EH (cell line): Measurements from ENCODE around the gene SCAPER.
A peak's percentile ranks its signal among the peaks of the same experiment; 100 is the strongest.

Experiments used
- DNase-seq: peaks from one replicate; pipeline ENCODE4 v3.0.0-alpha.2; 2015; ENCODE audit warnings: low read depth

SCAPER gene

DNA sequence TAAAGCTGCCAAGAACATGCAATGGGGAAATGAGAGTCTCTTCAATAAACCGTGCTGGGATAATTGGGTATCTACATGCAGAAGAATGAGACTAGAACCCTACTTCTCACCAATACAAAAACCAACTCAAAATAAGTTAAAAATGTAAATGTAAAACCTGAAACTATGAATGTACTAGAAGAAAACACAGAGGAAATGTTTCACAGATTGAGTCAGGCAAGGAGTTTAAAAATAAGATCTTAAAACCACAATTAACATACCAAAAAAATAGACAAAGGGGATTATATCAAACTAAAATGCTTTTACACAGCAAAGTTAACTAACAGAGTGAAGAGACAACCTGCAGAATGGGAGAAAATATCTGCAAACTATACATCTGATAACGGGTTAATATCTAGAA lies 478.2 kb downstream of the SCAPER start:
- DNase-seq, result peak; percentile 25

DNA sequence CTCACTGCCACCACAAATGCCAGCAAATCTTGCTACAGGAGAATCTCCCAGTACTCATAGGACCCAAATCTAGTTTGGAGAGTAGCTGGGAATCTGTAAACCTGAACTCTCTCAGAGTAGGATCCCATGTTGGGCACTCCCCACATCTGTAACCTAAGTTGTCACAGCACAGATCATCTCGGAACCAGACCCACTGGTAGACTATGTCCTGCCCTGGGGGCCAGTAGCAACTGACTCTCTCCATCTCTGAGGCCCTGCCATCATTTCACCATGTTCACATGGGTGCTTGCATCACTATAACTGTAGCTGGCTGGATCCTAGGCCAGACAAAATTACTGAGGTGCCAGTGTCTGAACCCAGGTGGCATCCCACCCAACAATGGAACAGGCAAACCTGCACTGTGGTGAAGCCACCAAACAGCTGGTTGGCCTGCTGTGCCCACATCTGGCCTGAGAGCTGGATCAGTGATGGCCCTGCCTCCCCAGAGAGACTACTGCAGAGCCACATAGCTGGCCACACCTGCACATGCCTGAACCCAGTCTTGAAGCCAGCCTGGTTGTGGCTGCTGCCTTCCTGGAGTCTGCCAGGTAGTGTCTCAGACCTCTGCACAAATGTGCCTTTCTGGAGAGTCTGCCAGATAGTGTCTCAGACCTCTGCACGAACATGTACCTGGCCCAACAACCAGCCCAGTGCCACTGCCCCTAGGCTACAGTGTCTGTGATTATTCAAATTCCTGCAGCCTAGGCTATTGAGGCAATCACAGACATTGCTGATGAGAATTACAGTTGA lies 486.6 kb downstream of the SCAPER start:
- DNase-seq, result no peak

DNA sequence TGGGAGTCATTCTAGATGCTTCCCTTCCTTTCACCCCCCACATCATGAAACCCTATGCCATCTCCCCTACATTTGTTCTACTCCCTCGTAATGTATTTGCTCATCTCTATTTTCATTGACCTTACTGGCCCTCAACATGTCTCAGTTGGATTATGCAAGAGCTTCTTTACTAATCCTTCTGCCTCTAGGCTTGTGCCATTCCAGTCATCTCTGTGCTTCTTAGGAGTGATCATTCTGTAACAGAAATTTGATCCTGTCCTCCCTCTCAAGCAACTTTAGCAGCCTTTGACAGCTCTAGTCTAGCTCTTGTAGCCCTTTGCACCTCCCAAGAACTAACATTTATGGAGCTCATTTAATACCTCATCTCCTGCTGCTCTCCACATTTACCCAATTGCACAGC lies 503.9 kb downstream of the SCAPER start:
- peak; percentile 66 for DNase-seq

DNA sequence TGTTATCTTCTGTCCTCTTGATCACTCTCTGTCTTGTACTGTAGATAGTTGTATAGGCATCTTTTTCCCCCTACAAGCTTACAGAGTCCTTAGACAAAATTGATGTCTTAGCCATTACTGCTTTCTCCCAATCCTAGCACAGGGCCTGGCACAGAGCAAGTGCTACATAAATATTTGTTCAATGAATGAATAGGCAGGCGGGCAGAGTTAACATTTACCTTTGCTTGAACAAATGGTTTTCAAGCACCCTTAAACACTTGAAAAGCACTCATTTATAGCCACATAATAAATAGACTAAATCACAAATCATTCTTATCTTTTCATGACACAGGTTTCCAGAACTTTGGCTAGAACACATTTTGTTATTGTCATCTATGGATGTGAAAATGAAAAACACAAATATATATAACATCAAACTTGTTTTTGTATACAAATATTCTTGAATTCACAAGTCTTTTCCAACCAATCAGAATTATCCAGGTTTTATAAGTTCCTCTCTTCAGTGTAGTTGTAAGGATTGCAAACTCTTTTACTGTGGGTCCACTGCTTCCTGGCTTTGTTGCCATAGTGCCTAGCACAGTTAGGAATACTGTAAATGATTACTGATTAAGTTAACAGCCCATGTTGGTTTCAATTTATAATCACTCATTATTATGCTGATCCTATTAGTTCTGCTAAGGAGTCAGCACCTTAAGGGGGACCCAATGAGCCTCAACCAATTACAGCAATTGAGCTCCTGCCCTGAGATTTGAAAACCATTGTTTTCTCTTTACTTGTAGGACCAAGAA lies 506.6 kb downstream of the SCAPER start:
- no peak for DNase-seq

DNA sequence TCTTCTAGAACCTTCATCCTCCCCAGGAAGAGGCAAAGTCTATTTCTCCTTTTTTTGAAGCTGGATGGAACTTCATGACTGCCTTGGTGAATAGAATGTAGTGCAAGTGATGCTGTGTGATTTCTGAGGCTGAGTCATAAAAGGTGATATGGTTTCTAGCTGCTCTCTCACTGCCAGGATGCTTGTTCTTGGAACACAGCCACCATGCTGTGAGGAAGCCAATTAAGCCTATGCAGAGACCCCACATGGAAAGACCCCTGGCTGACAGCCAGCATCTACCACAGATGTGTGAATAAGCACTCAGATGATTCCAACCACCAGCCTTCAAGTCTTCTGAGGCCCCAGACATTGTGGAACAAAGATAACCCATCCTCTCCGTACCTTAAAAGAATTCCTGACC lies 511.5 kb downstream of the SCAPER start:
- no peak for DNase-seq

DNA sequence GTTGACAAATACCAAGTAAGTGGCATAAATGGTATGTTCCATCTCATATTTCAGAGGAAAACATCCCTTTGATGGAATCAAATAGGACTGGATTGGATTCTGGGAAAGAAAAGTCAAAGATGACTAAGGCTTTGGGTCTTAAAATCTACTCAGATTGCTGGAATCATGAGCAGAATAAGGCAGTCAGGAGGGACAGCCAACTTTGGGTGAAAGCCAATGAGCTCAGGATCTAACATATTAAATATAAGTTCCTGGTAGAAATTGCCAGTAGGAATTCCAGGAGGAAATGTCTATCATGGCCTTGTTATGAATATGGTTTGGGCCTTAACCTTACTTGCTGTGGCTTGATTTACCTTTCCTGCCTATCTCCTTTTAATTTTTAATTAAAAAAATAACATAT lies 513.3 kb downstream of the SCAPER start:
- DNase-seq, result peak; percentile 42

DNA sequence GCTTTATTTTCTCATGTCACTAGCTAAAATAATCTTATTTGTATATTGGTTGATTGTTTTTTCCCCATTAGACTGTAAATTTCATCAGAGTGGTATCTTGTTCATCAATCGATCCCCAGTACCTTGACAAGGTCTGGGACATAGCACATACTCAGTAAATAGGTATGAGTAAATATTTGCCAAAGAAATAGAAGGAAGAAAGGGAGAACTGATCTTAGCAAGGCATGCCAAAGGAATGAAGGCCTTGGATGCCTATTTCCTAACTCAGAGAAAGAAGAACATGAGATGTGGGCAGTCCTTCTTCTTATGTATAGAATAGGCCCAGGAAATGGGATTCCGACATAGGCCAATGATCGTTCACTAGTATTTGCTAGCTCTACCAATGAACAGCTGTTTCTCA lies 513.8 kb downstream of the SCAPER start:
- no peak for DNase-seq

DNA sequence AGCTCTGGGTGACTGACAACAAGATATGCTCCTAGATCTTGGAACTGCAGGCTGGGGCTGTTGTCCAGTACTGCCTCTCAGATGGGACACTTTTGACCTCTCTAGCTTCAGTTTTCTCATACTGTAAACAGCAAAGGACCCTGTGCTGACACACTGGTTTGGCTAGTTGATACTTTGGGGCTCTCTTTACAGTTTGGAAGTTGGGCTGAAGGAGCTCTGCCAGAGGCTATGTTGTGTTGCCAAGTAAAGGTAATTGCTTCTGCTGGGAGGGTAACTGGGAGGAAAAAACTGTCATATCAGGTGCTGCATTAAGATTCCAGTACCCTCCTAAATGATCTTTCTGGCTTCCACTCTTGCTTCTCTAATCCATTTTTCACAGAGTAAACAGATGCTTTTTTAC lies 514.6 kb downstream of the SCAPER start:
- DNase-seq, result no peak

DNA sequence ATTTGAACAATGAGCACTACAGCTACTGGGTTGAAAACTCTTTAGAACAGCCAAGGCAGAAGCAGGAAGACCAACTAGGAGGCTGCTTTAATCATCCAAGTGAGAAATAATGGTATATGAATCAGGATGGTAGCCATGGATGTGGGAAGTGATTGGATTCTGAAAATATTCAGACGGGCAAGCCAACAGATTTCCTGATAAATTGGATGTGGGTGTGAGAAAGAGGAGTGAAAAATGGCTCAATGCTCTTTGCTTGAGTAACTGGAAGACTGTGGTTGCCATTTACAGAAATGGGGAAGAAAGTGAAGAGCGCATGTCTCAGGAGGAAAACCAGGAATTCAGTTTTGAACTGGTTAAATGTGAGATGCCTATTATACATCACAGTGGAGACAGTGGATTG lies 518.2 kb downstream of the SCAPER start:
- DNase-seq, result no peak

DNA sequence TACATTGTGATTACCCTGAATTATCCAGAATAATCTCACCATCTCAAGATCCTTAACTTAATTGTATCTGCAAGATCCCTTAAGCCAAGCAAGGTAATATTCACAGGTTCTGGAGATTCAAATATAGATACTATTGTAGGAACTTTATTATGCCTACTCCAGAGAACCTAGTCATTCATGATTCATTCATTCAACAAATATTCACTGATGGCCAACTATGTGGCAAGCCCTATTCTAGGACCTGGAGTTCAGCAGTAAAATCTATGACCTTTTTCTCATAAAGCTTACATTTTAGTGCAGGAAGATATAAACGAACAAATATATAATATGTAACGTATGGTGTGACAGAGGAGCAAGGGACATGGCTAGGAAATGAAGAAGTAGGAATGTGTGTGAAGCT lies 519.0 kb downstream of the SCAPER start:
- peak; percentile 36 for DNase-seq

DNA sequence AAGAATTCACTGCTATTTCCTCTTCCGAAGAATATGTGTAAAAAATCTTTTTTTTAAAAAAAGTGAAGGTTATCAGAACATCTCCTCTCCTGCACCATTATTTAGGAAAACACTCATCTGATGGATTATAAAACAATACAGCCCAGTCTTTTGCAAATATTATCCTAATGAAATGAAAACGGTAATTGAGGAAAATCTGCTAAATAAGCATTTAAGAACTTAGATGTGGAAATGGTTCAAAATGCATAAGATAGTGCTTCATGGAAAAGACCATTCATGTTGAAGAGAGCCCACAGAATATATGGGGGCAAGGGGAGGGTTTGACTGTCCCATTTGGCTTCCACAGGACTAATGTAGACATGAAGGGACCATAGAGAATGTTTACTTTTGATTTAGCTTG lies 520.7 kb downstream of the SCAPER start:
- DNase-seq, result no peak

DNA sequence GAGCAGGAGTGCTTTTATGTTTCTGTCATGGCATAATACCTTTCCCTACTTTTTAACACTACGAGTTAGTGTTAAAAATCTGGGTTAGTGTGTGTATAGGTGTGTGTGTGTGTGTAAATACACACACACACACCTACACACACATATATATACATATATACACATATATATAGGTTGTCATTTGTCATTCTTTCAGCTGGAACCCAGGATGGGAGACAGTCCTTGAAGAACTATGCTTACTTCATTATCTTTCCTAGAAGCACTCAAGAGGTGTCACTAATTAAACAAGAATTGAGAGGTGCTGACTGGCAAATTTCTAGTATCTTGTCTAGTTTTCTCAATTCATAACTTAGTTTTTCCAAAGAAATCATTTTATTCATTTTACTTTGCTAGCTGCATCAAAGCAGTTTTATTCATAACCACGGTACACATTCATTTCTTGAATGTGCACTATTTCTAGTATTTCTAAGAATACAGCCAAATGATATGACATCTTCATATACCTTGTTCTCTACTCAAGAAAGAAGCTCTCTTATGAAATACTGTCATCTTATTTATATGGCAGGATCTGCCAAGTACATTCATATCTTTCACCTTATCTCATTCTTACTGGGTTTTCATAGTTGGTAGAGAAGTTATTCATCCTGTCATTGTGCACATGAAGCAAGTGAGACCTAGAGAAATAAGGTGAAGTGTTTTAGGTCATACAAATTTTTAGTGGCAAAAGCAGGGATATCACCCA lies 522.0 kb downstream of the SCAPER start:
- no peak for DNase-seq

DNA sequence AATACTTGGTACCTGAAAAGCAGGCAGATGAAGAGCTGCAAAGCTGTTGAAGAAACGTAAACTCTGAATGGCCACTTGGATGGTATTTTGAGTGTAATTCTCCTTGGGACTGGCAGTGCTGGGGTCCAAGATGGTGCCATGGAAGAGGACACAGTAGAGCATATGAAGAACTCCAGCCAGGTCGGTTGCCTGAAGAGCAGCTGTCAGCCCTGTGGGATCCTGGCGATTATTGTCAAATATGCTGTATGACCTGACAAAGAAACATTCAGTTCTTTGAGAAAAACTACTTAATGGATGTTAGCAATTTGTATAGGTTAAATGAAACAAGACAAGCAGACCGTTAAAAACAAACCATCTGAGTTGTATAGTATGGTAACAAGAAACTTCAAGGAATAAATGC lies 523.8 kb downstream of the SCAPER start:
- DNase-seq, result no peak

DNA sequence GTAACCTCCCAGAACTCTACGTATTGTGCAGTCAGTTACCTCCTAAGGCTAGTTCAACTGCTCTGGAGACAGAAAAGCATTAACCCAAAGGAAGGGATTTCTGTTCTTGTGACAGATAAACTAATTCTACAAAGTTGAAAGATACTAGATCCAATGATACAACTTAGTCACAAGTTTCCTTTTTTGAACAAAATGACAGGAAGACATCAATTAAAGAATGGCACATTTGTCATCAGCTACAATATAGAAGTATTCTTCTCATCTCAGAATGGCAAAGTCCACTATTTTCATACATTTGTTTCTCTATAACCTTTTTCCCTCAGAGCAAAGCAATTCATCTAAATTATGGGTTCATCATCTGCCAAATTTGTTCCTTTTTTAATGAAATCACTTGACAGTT lies 524.9 kb downstream of the SCAPER start:
- peak; percentile 20 for DNase-seq

DNA sequence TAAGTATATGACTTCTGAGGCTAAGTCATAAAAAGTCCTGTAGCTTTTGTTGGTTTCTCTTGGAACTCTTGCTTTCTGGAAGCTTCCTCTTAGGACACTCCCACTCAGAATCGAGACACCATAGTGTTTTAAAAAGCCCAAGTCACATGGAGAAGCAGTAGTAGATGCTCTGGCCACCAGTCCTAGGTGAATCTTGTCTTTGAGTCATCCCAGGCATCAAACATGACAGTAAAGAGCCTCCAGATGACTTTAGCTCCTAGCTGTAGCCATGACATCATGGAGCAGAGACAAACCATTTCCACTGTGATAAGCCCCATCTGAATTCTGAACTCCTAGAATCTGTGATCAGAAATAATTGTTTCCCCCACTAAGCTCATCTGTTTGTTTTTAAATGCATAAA lies 526.4 kb downstream of the SCAPER start:
- DNase-seq, result no peak

DNA sequence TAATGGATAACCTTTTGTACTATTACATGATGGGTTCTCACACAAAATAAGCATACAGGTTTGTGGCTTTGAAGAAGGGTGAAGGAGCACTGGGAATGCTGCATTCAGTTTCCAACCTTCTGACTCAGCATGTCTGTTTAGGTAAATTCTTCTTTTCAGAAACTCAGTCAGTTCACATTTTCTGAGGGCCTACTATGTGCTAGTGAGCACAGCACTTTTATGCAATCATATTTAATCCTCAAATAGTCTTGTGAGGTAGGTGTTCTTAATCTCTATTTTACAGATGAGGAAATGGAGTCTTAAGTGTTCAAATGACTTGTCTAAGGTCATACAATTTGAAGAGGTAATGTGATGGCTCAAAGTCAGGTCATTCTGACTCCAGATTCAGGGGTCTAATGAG lies 527.4 kb downstream of the SCAPER start:
- no peak for DNase-seq

DNA sequence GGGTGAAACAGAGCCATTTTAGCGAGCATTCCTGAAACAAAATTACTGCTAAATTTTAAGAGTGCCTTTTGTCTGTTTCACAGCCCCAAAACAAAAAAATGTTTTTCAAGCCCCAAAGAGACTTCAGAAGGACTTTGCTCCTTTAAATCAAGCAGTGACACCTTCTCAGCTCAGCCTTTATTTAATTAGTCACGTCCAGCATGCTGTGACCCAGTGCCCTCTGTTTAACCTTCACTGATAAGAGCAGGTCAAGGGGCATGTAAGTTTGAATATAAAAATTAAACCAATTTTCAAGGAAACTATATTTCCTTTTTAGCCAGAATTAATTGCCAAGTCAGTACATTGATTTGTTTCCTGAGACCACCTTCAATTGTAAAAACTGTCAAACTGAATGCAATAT lies 527.9 kb downstream of the SCAPER start:
- DNase-seq, result no peak

DNA sequence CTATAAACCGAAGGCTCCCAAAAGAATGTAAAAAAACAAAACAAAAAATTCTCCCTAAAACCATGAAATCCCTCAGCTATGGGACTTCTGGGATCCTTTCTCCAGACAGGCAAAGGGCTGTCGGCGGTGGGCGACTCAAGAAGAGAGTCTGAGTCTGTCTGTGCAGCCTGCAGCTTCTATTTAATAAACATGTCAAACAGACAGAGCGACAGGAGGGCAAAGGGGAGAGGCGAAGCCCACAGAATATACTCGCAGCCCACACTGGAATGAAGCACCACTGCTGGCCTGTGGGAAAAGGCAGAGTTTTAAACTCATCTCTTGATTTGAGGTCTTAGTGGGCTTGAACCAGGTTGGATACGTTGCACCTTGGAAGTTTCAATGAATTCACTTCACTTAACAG lies 528.3 kb downstream of the SCAPER start:
- no peak for DNase-seq

DNA sequence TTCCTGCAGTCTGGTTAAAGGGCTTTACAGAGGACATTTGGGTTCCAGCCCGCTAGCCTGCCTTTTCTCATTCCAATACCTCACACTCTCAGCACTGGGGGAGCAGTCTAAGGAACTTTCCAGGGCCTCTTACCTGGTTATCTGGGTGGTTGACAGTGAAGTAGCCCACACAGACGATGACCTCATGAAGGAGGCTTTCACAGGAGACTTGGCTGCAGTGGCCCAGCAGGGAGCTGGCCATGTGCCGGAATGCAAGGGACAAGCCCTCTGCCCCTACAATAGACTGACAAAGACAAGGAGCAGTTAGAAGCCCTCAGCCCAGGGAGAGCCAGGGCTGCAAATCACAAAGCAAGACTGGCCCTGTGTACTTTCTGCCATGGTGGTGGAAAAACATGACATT lies 529.1 kb downstream of the SCAPER start:
- DNase-seq, result no peak

DNA sequence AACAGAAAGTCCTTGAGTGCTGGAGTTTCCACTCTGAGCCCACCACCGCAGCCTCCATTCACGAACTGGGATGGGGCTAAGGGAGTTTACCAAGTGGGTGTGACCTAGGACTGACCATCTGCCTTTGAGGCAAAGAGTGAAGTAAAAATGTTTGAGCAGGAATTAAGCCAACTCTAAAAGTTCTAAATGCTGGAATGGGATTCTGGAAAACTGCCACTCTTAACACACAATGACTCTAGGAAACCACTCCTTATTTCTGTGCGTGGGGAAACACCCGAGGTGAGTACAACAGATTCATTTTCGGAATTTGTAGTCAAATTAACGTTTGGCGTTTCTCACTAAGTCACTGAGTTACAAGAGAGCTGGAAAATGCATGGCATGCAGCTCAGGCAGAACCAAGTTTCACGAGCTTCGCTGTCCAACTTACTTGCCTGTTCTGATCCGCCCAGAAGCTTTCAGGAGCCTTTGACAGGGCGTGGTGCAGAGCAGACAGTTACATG lies 537.0 kb downstream of the SCAPER start:
- DNase-seq, result peak; percentile 64

DNA sequence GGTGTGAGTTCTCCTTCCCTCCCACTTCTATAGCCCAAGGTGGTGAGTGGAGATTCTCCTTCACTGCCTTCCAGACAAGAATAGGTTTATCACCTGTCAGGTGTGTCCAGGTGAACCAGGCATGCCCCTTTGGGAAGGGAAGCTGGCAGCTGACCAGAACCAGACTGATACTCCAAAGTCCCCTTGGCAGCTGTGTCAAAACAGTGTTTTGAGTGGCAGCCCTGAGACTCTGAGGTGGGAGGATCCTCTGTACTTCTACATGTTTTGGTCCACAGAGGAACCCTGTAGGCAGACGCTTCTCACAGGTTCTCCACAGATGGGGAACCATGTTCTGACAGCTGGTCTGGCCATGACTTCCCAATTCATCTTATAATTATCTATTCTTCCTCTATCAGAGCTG lies 538.4 kb downstream of the SCAPER start:
- no peak for DNase-seq

DNA sequence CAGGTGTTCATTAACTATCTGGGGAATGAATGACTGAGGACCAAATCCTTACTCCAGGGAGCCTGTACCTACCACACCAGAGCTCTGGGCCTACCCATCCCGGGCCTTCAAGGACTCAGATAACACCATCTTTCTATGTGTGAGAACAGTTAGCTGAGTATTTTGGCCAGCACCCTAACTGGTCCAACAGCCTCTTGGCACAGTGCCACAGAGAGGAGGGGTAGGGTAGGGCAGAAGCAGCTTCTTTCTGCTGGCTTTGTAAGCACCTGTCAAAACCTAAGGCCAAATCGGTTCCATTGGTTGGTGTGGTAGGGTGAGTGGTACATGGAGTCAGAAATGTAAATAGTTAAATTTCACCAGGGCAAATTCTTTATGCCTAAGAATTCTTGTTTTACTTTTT lies 541.9 kb downstream of the SCAPER start:
- DNase-seq, result no peak

DNA sequence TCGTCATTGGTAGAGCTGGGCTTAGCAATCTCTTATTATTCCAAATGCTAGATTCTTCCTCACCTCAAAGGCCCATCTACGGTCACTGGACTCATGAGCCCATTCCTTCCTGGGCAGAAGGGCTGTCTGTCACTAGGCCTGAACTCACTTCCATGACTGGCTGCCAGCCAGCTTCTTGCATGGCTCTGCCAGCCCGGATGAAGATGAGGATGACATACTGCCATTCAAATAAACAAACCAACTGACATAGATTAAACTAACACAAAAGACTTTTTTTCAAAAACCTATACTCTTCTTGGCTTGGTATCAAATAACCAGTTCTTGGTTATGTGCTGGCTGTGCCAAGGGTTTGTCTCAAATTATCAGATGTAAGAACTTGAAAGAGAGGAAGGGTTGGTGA lies 544.7 kb downstream of the SCAPER start:
- no peak for DNase-seq
